Measurements from ENCODE around the gene FAM110D.

Gene FAM110D

DNA sequence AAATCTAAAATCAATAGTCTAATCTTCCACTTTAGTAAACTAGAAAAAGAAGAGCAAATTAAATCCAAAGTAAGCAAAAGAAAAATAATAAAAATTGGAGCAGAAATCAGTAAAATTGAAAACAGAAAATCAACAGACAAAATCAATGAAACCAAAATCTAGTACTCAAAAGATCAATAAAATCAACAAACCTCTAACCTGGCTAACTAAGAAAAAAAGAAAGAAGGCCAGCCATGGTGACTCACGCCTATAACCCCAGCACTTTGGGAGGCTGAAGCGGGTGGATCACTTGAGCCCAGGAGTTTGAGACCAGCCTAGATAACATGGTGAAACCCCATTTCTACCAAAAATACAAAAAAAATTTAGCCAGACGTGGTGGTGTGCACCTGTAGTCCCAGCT is 24.4 kb upstream of the FAM110D start:
- Histone ChIP-seq H3K4me2 (ENCODE audit: low read length) (no peak overlapping the region), H3K4me3 (ENCODE audit: low read length) (no peak overlapping the region), H3K9me3 (ENCODE audit: control insufficient read depth, insufficient read depth, low read length) (no peaks in the 10 kb centered on the region), H3F3A (ENCODE audit: control insufficient read depth, insufficient read depth) (no peaks in the 10 kb centered on the region), H3K36me3 (ENCODE audit: control insufficient read depth, low read length) (no peaks in the 10 kb centered on the region), H3K27ac (ENCODE audit: low read depth, low read length) (no peak overlapping the region), H4K20me1 (ENCODE audit: control insufficient read depth, insufficient read depth, low read depth, low read length) (no peaks in the 10 kb centered on the region), H3K4me1 (ENCODE audit: control insufficient read depth, low read length) (peaks cover 9% of the 10 kb centered on the region), H3K79me2 (ENCODE audit: control insufficient read depth, low read length) (no peaks in the 10 kb centered on the region), H3K27me3 (ENCODE audit: control insufficient read depth, low read length) (no peaks in the 10 kb centered on the region), H3K9me2 (replicated peaks; ENCODE audit: control insufficient read depth, low read length) (no peaks in the 10 kb centered on the region)
- TF ChIP-seq, protein P1, sequence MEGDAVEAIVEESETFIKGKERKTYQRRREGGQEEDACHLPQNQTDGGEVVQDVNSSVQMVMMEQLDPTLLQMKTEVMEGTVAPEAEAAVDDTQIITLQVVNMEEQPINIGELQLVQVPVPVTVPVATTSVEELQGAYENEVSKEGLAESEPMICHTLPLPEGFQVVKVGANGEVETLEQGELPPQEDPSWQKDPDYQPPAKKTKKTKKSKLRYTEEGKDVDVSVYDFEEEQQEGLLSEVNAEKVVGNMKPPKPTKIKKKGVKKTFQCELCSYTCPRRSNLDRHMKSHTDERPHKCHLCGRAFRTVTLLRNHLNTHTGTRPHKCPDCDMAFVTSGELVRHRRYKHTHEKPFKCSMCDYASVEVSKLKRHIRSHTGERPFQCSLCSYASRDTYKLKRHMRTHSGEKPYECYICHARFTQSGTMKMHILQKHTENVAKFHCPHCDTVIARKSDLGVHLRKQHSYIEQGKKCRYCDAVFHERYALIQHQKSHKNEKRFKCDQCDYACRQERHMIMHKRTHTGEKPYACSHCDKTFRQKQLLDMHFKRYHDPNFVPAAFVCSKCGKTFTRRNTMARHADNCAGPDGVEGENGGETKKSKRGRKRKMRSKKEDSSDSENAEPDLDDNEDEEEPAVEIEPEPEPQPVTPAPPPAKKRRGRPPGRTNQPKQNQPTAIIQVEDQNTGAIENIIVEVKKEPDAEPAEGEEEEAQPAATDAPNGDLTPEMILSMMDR (IDR thresholded peaks at IDR 0.05; ENCODE audit: low read depth, low read length, poor library complexity, severe bottlenecking): no peak
- no peak for TF ChIP-seq EZH2phosphoT487 (IDR thresholded peaks at IDR 0.05; ENCODE audit: borderline replicate concordance, low read length)

DNA sequence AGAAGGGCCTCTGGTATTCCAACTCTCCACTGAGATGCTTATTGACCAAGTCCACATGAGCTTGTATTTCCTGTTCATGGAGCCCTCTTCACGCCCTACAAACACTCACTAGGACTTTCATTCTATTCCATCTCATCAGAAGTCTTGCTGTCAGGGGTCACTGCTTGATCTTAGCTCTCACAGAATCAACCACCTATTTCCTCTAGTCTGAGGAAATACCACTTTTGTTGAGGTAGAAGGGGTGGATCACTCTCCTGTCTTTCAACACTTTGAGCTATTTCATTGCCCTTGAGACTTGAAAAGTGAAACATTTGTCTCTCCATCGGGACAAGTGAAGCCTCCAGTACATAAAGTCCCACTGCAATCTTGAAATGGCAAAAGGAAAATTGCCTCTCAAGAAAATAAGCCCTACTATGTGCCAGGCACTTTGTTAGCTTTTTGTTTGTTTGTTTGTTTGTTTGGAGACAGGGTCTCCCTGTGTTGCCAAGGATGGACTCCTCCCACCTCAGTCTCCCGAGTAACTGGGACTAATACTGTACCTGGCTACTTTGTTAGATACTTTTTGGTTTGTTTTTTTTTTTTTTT is 19.8 kb upstream of the FAM110D start:
- no peaks in the 10 kb centered on the region for H3K36me3 ChIP-seq (ENCODE audit: control insufficient read depth, low read length)
- TF ChIP-seq, protein P1 (IDR thresholded peaks at IDR 0.05; ENCODE audit: low read depth, low read length, poor library complexity, severe bottlenecking): no peak
- TF ChIP-seq EZH2phosphoT487 (IDR thresholded peaks at IDR 0.05; ENCODE audit: borderline replicate concordance, low read length): no peak
- no peaks in the 10 kb centered on the region for H4K20me1 ChIP-seq (ENCODE audit: control insufficient read depth, insufficient read depth, low read depth, low read length)
- no peak overlapping the region for H3K27ac ChIP-seq (ENCODE audit: low read depth, low read length)
- H3K9me2 ChIP-seq (replicated peaks; ENCODE audit: control insufficient read depth, low read length): no peaks in the 10 kb centered on the region
- no peaks in the 10 kb centered on the region for H3K79me2 ChIP-seq (ENCODE audit: control insufficient read depth, low read length)
- no peak overlapping the region for H3K4me2 ChIP-seq (ENCODE audit: low read length)
- no peaks in the 10 kb centered on the region for H3K27me3 ChIP-seq (ENCODE audit: control insufficient read depth, low read length)
- H3K4me3 ChIP-seq (ENCODE audit: low read length): no peak overlapping the region
- H3F3A ChIP-seq (ENCODE audit: control insufficient read depth, insufficient read depth): no peaks in the 10 kb centered on the region
- H3K9me3 ChIP-seq (ENCODE audit: control insufficient read depth, insufficient read depth, low read length): no peaks in the 10 kb centered on the region
- peaks cover 3% of the 10 kb centered on the region; the same call in 1 of the 2 replicates for H3K4me1 ChIP-seq (ENCODE audit: control insufficient read depth, low read length)

DNA sequence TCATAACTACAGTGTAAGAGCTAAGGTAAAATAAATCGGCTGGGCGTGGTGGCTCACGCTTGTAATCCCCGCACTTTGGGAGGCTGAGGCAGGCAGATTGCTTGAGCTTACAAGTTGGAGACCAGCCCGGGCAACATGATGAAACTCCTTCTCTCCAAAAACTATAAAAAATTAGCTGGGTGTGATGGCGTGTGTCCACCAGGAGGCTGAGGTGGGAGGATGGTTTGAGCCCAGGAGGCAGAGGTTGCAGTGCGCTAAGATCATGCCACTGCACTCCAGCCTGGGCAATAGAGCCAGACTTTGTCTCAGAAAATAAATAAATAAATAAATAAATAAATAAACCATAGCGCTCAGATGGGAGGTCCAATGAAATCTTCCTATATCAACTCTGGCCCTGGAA is 16.7 kb upstream of the FAM110D start:
- TF ChIP-seq, protein P1 (IDR thresholded peaks at IDR 0.05; ENCODE audit: low read depth, low read length, poor library complexity, severe bottlenecking): no peak
- no peak for TF ChIP-seq EZH2phosphoT487 (IDR thresholded peaks at IDR 0.05; ENCODE audit: borderline replicate concordance, low read length)
- Histone ChIP-seq H3K4me2 (ENCODE audit: low read length) (no peak overlapping the region), H3K36me3 (ENCODE audit: control insufficient read depth, low read length) (no peaks in the 10 kb centered on the region)

More for the DNA sequence above, 16.7 kb upstream of the FAM110D start:
- no peaks in the 10 kb centered on the region for H3K27me3 ChIP-seq (ENCODE audit: control insufficient read depth, low read length)
- no peak overlapping the region for H3K27ac ChIP-seq (ENCODE audit: low read depth, low read length)
- no peaks in the 10 kb centered on the region for H3K9me3 ChIP-seq (ENCODE audit: control insufficient read depth, insufficient read depth, low read length)
- no peaks in the 10 kb centered on the region for H3K79me2 ChIP-seq (ENCODE audit: control insufficient read depth, low read length)
- H4K20me1 ChIP-seq (ENCODE audit: control insufficient read depth, insufficient read depth, low read depth, low read length): no peaks in the 10 kb centered on the region; the same call in 1 of the 2 replicates
- 0 out of 2 replicates have a peak, but pooled peaks cover 4% of the 10 kb centered on the region for H3F3A ChIP-seq (ENCODE audit: control insufficient read depth, insufficient read depth)
- no peaks in the 10 kb centered on the region for H3K9me2 ChIP-seq (replicated peaks; ENCODE audit: control insufficient read depth, low read length)
- peaks cover 7% of the 10 kb centered on the region for H3K4me1 ChIP-seq (ENCODE audit: control insufficient read depth, low read length)
- no peak overlapping the region for H3K4me3 ChIP-seq (ENCODE audit: low read length)
